Neuronal stem cell (in vitro differentiated cells): ENCODE data around the gene GRIK3.
A peak's percentile ranks its signal among the peaks of the same experiment; 100 is the strongest.

ENCODE experiments used
- DNase-seq: peaks from one replicate; pipeline ENCODE4 v3.0.0-alpha.2; 2013; ENCODE audit warnings: low spot score
- H2AFZ ChIP-seq: one replicate; pipeline ENCODE4 v1.6.1; 2013; ENCODE audit warnings: mild to moderate bottlenecking, low read length, inconsistent platforms
- H2AK5ac ChIP-seq: 2 replicates; pipeline ENCODE4 v1.6.1; 2013; ENCODE audit warnings: low read depth, mild to moderate bottlenecking, inconsistent platforms, low read length, moderate library complexity, mixed read lengths
- H2BK120ac ChIP-seq: 2 replicates; pipeline ENCODE4 v1.6.1; 2013; ENCODE audit warnings: low read depth, mild to moderate bottlenecking, inconsistent platforms, low read length, moderate library complexity, mixed read lengths
- H2BK12ac ChIP-seq: one replicate; pipeline ENCODE4 v1.6.1; 2013; ENCODE audit warnings: low read length, inconsistent platforms
- H2BK15ac ChIP-seq: 2 replicates; pipeline ENCODE4 v1.6.1; 2013; ENCODE audit warnings: mild to moderate bottlenecking, low read length, inconsistent platforms, mixed read lengths
- H2BK5ac ChIP-seq: one replicate; pipeline ENCODE4 v1.6.1; 2013; ENCODE audit warnings: inconsistent platforms, mild to moderate bottlenecking, low read length, moderate library complexity
- H3K14ac ChIP-seq: one replicate; pipeline ENCODE4 v1.6.1; 2013; ENCODE audit warnings: low read length, inconsistent platforms
- H3K18ac ChIP-seq: 2 replicates; pipeline ENCODE4 v1.6.1; 2013; ENCODE audit warnings: low read length, inconsistent platforms
- H3K23ac ChIP-seq: 2 replicates; pipeline ENCODE4 v1.6.1; 2013; ENCODE audit warnings: low read depth, mild to moderate bottlenecking, mixed read lengths, low read length, inconsistent platforms; ENCODE audit not compliant: poor library complexity
- H3K27ac ChIP-seq: replicated peaks from 3 replicates; pipeline ENCODE4 v1.5.1; 2013; ENCODE audit warnings: low read length, inconsistent platforms
- H3K27me3 ChIP-seq, 3 experiments: 2 replicates each; pipeline ENCODE4 v1.6.1; 2013; ENCODE audit warnings: low read length in 3 of 3, mild to moderate bottlenecking in 2 of 3, inconsistent platforms in 1 of 3, low read depth in 1 of 3, mixed read lengths in 1 of 3, moderate library complexity in 1 of 3; ENCODE audit not compliant: control insufficient read depth in 3 of 3, insufficient read depth in 3 of 3
- H3K36me3 ChIP-seq, 2 donors: replicated peaks in 1 of 2; 2 replicates each; pipeline ENCODE4 v1.6.1; 2013; ENCODE audit warnings: low read length in 2 of 2; ENCODE audit not compliant: control insufficient read depth in 2 of 2, insufficient read depth in 2 of 2
- H3K4ac ChIP-seq: 2 replicates; pipeline ENCODE4 v1.6.1; 2013; ENCODE audit warnings: inconsistent platforms, mild to moderate bottlenecking, low read length, moderate library complexity
- H3K4me1 ChIP-seq, 2 donors: 1 replicate in 1 of 2; 2 replicates in 1 of 2; pipeline ENCODE4 v1.6.1; 2013; ENCODE audit warnings: low read length in 2 of 2, low read depth in 1 of 2; ENCODE audit not compliant: control insufficient read depth in 2 of 2, insufficient read depth in 1 of 2
- H3K4me2 ChIP-seq: one replicate; pipeline ENCODE4 v1.6.1; 2013; ENCODE audit warnings: mild to moderate bottlenecking, low read length, inconsistent platforms; ENCODE audit not compliant: insufficient read depth, poor library complexity, severe bottlenecking
- H3K4me3 ChIP-seq, 2 donors: 2 replicates each; pipeline ENCODE4 v1.5.1; 2013; ENCODE audit warnings: low read length in 2 of 2, mild to moderate bottlenecking in 2 of 2, inconsistent platforms in 1 of 2, moderate library complexity in 1 of 2
- H3K79me1 ChIP-seq: one replicate; pipeline ENCODE4 v1.6.1; 2013; ENCODE audit warnings: low read depth, mild to moderate bottlenecking, inconsistent platforms, low read length, moderate library complexity
- H3K9ac ChIP-seq: one replicate; pipeline ENCODE4 v1.6.1; 2013; ENCODE audit warnings: mild to moderate bottlenecking, low read depth, low read length, inconsistent platforms; ENCODE audit not compliant: poor library complexity
- H3K9me3 ChIP-seq, 2 donors: replicated peaks in 1 of 2; 2 replicates each; pipeline versions ENCODE3 to v1.6.1; 2013; ENCODE audit warnings: low read length in 2 of 2, mild to moderate bottlenecking in 2 of 2, inconsistent platforms in 1 of 2, low read depth in 1 of 2, mixed read lengths in 1 of 2, moderate library complexity in 1 of 2; ENCODE audit not compliant: control insufficient read depth in 2 of 2, insufficient read depth in 1 of 2
- H4K8ac ChIP-seq: one replicate; pipeline ENCODE4 v1.6.1; 2013; ENCODE audit warnings: low read depth, mild to moderate bottlenecking, inconsistent platforms, low read length, moderate library complexity
- H4K91ac ChIP-seq: one replicate; pipeline ENCODE4 v1.6.1; 2013; ENCODE audit warnings: low read length, low read depth, mild to moderate bottlenecking, inconsistent platforms; ENCODE audit not compliant: poor library complexity
- WGBS, 2 donors: extraction: QIAGEN DNeasy Blood & Tissue Kit; methylation state at CpG; one replicate each; pipeline ENCODE4 v1.1.7; 2013; ENCODE audit warnings: missing lambda C conversion rate in 2 of 2, mixed read lengths in 1 of 2; ENCODE audit not compliant: insufficient read length in 2 of 2, insufficient replicate concordance in 1 of 2; ENCODE audit errors: extremely low coverage in 2 of 2; 5-methylcytosine and 5-hydroxymethylcytosine counted together

GRIK3 gene

DNA sequence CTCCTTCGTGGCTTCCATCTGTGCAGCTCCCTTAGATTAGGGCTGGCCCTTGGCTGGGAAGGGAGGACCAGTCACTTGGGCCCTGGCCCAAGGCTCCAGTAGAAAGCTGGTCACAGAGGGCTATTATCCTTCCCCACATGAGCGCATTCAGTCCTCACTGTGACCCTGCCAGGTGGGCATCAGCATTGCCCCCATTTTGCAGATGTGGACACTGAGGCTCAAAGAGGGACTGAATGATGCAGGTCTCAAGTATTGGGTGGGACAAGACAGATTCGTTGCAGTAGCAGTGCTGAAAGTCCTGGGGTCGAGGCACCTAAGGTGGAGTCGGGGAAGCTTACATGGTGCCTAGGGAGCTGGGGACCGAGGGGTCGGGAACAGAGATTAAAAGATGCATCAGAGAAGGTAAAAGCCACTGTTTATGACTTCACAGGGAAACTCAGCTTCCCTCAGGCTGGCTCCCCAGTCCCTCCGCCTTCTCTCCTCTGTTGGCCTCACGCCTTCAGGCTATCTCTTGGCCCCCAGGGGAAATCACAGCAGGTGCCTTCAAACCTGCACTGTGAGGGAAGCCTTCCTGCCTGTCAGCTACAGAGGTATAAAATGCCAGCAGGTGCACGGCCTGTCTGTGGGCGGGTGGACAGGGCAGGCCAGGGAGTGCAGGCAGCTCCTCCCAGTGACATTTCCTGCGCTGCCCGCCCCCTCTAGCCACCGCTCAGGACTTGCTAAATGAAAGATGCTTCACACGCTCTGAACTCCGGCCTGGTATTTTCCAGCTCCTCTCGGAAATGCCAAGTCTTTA is 178.4 kb downstream of the GRIK3 start:
- no peak overlapping the region for H3K9ac ChIP-seq
- no peak overlapping the region for H3K23ac ChIP-seq
- H3K27me3 ChIP-seq = peaks cover 0 to 29% (median 0%) of the 10 kb centered on the region in 3 experiments
- no peak overlapping the region for H3K14ac ChIP-seq
- no peak overlapping the region for H2AFZ ChIP-seq
- H3K4me3 ChIP-seq = no peak overlapping the region
- no peak overlapping the region for H3K4ac ChIP-seq
- H2BK15ac ChIP-seq = no peak overlapping the region
- no CpG with 5 or more reads among the region's 17 CpGs for WGBS, 2 donors
- no peaks in the 10 kb centered on the region for H3K79me1 ChIP-seq
- H3K18ac ChIP-seq = peak overlapping the region; percentile 11
- no peak overlapping the region for H3K27ac ChIP-seq
- H3K36me3 ChIP-seq = no peaks in the 10 kb centered on the region
- H2AK5ac ChIP-seq = no peak overlapping the region
- peaks cover 0 to 12% of the 10 kb centered on the region in 2 donors for H3K4me1 ChIP-seq
- H4K91ac ChIP-seq = no peak overlapping the region
- no peak overlapping the region for H2BK5ac ChIP-seq
- no peak overlapping the region for H3K4me2 ChIP-seq
- no peak overlapping the region for H2BK12ac ChIP-seq
- no peak for DNase-seq
- H4K8ac ChIP-seq = no peak overlapping the region
- H2BK120ac ChIP-seq = no peak overlapping the region
- H3K9me3 ChIP-seq = no peaks in the 10 kb centered on the region

- no peaks in the 10 kb centered on the region for H3K36me3 ChIP-seq
- H2BK5ac ChIP-seq = no peak overlapping the region
- no peaks in the 10 kb centered on the region for H3K79me1 ChIP-seq
- H4K8ac ChIP-seq = no peak overlapping the region
- H3K27me3 ChIP-seq = peaks cover 0 to 49% (median 0%) of the 10 kb centered on the region in 3 experiments
- no peak overlapping the region for H4K91ac ChIP-seq
- no peak overlapping the region for H3K23ac ChIP-seq
- H3K4me3 ChIP-seq = no peak overlapping the region
- H2BK15ac ChIP-seq = no peak overlapping the region
- no peak overlapping the region for H3K9ac ChIP-seq
- no peak overlapping the region for H2BK12ac ChIP-seq
- WGBS, 2 donors = no CpG with 5 or more reads among the region's 14 CpGs
- no peaks in the 10 kb centered on the region for H3K9me3 ChIP-seq
- no peak for DNase-seq
- no peak overlapping the region for H2BK120ac ChIP-seq
- no peak overlapping the region for H2AK5ac ChIP-seq
- H3K18ac ChIP-seq = no peak overlapping the region
- H3K4ac ChIP-seq = no peak overlapping the region
- no peak overlapping the region for H2AFZ ChIP-seq
- H3K27ac ChIP-seq = no peak overlapping the region
- H3K4me1 ChIP-seq = peaks cover 0 to 9% of the 10 kb centered on the region in 2 donors
- no peak overlapping the region for H3K14ac ChIP-seq
- no peak overlapping the region for H3K4me2 ChIP-seq
These were observed 180.7 kb downstream of the GRIK3 start for GRCh38 chr1:36853638-36854037.

GRCh38 chr1:36852586-36852985 is 181.7 kb downstream of the GRIK3 start:
- Histone ChIP-seq H3K4me3 (no peak overlapping the region), H2AFZ (no peak overlapping the region), H3K4me1 (peaks cover 0 to 11% of the 10 kb centered on the region in 2 donors), H3K14ac (peak overlapping the region; percentile 15), H3K4ac (no peak overlapping the region), H2BK5ac (no peak overlapping the region), H2BK120ac (no peak overlapping the region), H2BK12ac (no peak overlapping the region), H4K8ac (no peak overlapping the region), H3K18ac (peak overlapping the region; percentile 56), H3K27me3 (peaks cover 0 to 49% (median 0%) of the 10 kb centered on the region in 3 experiments), H3K23ac (no peak overlapping the region), H2AK5ac (peak overlapping the region; percentile 56), H4K91ac (no peak overlapping the region), H3K4me2 (no peak overlapping the region), H2BK15ac (no peak overlapping the region), H3K36me3 (no peaks in the 10 kb centered on the region), H3K27ac (no peak overlapping the region), H3K79me1 (no peaks in the 10 kb centered on the region), H3K9me3 (no peaks in the 10 kb centered on the region), H3K9ac (no peak overlapping the region)
- no peak for DNase-seq
- no CpG with 5 or more reads among the region's 5 CpGs for WGBS, 2 donors

- WGBS, 2 donors = no CpG with 5 or more reads among the region's 4 CpGs
- H3K36me3 ChIP-seq = no peaks in the 10 kb centered on the region
- H3K9me3 ChIP-seq = no peaks in the 10 kb centered on the region
- H2BK12ac ChIP-seq = no peak overlapping the region
- H3K18ac ChIP-seq = no peak overlapping the region
- H2BK120ac ChIP-seq = no peak overlapping the region
- H3K4ac ChIP-seq = no peak overlapping the region
- H3K23ac ChIP-seq = no peak overlapping the region
- H2BK15ac ChIP-seq = no peak overlapping the region
- no peak overlapping the region for H4K91ac ChIP-seq
- no peak overlapping the region for H2AFZ ChIP-seq
- no peak overlapping the region for H2AK5ac ChIP-seq
- no peak overlapping the region for H3K4me2 ChIP-seq
- no peak overlapping the region for H2BK5ac ChIP-seq
- no peaks in the 10 kb centered on the region for H3K79me1 ChIP-seq
- H3K27me3 ChIP-seq = peaks cover 0 to 51% (median 0%) of the 10 kb centered on the region in 3 experiments
- no peak overlapping the region for H3K27ac ChIP-seq
- no peak for DNase-seq
- H3K4me1 ChIP-seq = peaks cover 0 to 13% of the 10 kb centered on the region in 2 donors
- H3K9ac ChIP-seq = no peak overlapping the region
- no peak overlapping the region for H3K14ac ChIP-seq
- no peak overlapping the region for H3K4me3 ChIP-seq
- no peak overlapping the region for H4K8ac ChIP-seq
These were observed 182.7 kb downstream of the GRIK3 start for GRCh38 chr1:36851595-36851994.
